HEK293T (cell line): Measurements from ENCODE around the gene WRAP53.

Experiments
- ARNT ChIP-seq: fragments of 450-650 bp; IDR thresholded peaks from 2 replicates; pipeline ENCODE4 v1.6.1; 2017; ENCODE audit warnings: mild to moderate bottlenecking
- BHLHE40 ChIP-seq: fragments of 450-650 bp; IDR thresholded peaks from 2 replicates; pipeline ENCODE4 v1.6.1; 2016; ENCODE audit warnings: mild to moderate bottlenecking, moderate library complexity, borderline replicate concordance
- HDGF ChIP-seq: fragments of 450-650 bp; IDR thresholded peaks from 2 replicates; pipeline ENCODE4 v1.6.1; 2017; ENCODE audit warnings: antibody characterized with exemption, borderline replicate concordance

GRCh38 chr17:7687072-7687907 lies 987 bp upstream of the WRAP53 start, which contains the start of gene TP53:
- TF ChIP-seq ARNT = 0 out of 2 replicates have a peak, but pooled peaks have one; percentile 6
- no peak for TF ChIP-seq BHLHE40
- no peak for TF ChIP-seq HDGF
